HCT116 (cell line): ENCODE results near the gene WDR27.

ENCODE experiments used
- ATF3 ChIP-seq: IDR thresholded peaks from 2 replicates; pipeline ENCODE4 v1.6.1; 2012
- CEBPB ChIP-seq: IDR thresholded peaks from 2 replicates; pipeline ENCODE4 v1.6.1; 2012; ENCODE audit warnings: low read depth
- CTCF ChIP-seq, 3 experiments: fragments of 200-600 bp in 1 of 3; sonication (generic) in 1 of 3; IDR thresholded peaks in 2 of 3; conservative IDR thresholded peaks in 1 of 3; 2 replicates each; pipeline ENCODE4 v1.5.1; 2012 to 2017; ENCODE audit warnings: low read depth in 2 of 3, low read length in 2 of 3, antibody characterized with exemption in 1 of 3, borderline replicate concordance in 1 of 3, control low read depth in 1 of 3, mild to moderate bottlenecking in 1 of 3, mixed read lengths in 1 of 3, mixed run types in 1 of 3, moderate library complexity in 1 of 3; ENCODE audit not compliant: insufficient read depth in 1 of 3
- ELF1 ChIP-seq: IDR thresholded peaks from 2 replicates; pipeline ENCODE4 v1.6.1; 2012; ENCODE audit warnings: low read depth, borderline replicate concordance
- EZH2phosphoT487 ChIP-seq: fragments of 200-600 bp; IDR thresholded peaks from 2 replicates; pipeline ENCODE4 v1.6.1; 2018; ENCODE audit warnings: antibody characterized with exemption, borderline replicate concordance
- POLR2A ChIP-seq: IDR thresholded peaks from 2 replicates; pipeline ENCODE4 v1.7.0; 2011; ENCODE audit warnings: borderline replicate concordance; ENCODE audit not compliant: insufficient read depth, insufficient read length; ENCODE audit errors: extremely low read depth
- POLR2AphosphoS5 ChIP-seq: IDR thresholded peaks from 2 replicates; pipeline ENCODE4 v1.6.1; 2011; ENCODE audit warnings: mild to moderate bottlenecking, low read depth, low read length, moderate library complexity
- REST ChIP-seq: IDR thresholded peaks from 2 replicates; pipeline ENCODE4 v1.6.1; 2012; ENCODE audit warnings: low read depth
- SP1 ChIP-seq: IDR thresholded peaks from 2 replicates; pipeline ENCODE4 v1.6.1; 2012; ENCODE audit warnings: low read depth
- SRF ChIP-seq: IDR thresholded peaks from 2 replicates; pipeline ENCODE4 v1.6.1; 2012; ENCODE audit warnings: low read depth
- ZNF274 ChIP-seq: fragments of 200-500 bp; sonication (Bioruptor generic); IDR thresholded peaks from 2 replicates; pipeline ENCODE4 v1.6.1; 2014; ENCODE audit warnings: mild to moderate bottlenecking, low read depth, low read length, inconsistent platforms

GRCh38 chr6:169638388-169638787 lies 63.4 kb downstream of the WDR27 start:
- TF ChIP-seq POLR2AphosphoS5 (no peak), POLR2A (no peak), CTCF (IDR thresholded peaks at IDR 0.05 in 2 of 3, conservative IDR thresholded peaks at IDR 0.05 in 1 of 3; ENCODE audit: borderline replicate concordance in 1 of 3, insufficient read depth in 1 of 3, low read depth in 2 of 3, low read length in 2 of 3) (no peak), SRF (no peak), REST (no peak), ZNF274 (no peak), ATF3 (no peak), ELF1 (no peak), EZH2phosphoT487 (no peak), SP1 (no peak), CEBPB (no peak)
